ENCODE measurements around the gene SND1.

Gene SND1

GRCh38 chr7:127651556-127652332, at the start of gene SND1:
Gene SND1 (plus strand): TSS chr7:127652194. CDS start chr7:127652374, 180 bp downstream.
- DNase-seq, result peak; percentile 99

- no peak for DNase-seq
Observed at GRCh38 chr7:127608446-127608845, 43.5 kb upstream of the SND1 start.

- DNase-seq, result no peak
Observed at GRCh38 chr7:127609297-127609696, 42.7 kb upstream of the SND1 start.

- no peak for DNase-seq
Observed at GRCh38 chr7:127612263-127612662, 39.7 kb upstream of the SND1 start.

- no peak for DNase-seq
Observed at GRCh38 chr7:127616724-127617123, 35.3 kb upstream of the SND1 start.

- DNase-seq, result no peak
Observed at GRCh38 chr7:127618042-127618441, 34.0 kb upstream of the SND1 start, which contains the start of gene PAX4. Gene PAX4 (minus strand): TSS chr7:127618142. CDS start chr7:127615928, 2,214 bp downstream.

- DNase-seq, result no peak
Observed at GRCh38 chr7:127618775-127619174, 33.2 kb upstream of the SND1 start.

GRCh38 chr7:127619681-127620405, 32.2 kb upstream of the SND1 start:
- DNase-seq, result peak; percentile 35

- DNase-seq, result no peak
Observed at GRCh38 chr7:127620406-127621233, 31.4 kb upstream of the SND1 start.

- no peak for DNase-seq
Observed at GRCh38 chr7:127625331-127625730, 26.7 kb upstream of the SND1 start.

- no peak for DNase-seq
Observed at GRCh38 chr7:127628445-127628844, 23.5 kb upstream of the SND1 start.

GRCh38 chr7:127629268-127629854, 22.6 kb upstream of the SND1 start:
- peak; percentile 57 for DNase-seq

GRCh38 chr7:127632276-127632910, 19.6 kb upstream of the SND1 start:
- DNase-seq, result no peak

GRCh38 chr7:127635659-127636285, 16.2 kb upstream of the SND1 start:
- no peak for DNase-seq

GRCh38 chr7:127638197-127638596, 13.8 kb upstream of the SND1 start:
- no peak for DNase-seq

- DNase-seq, result no peak
Observed at GRCh38 chr7:127644484-127644883, 7.5 kb upstream of the SND1 start.

- no peak for DNase-seq
Observed at GRCh38 chr7:127647636-127648035, 4.4 kb upstream of the SND1 start.

GRCh38 chr7:127648986-127649385, 3.0 kb upstream of the SND1 start:
- no peak for DNase-seq

GRCh38 chr7:127650847-127651555, 993 bp upstream of the SND1 start:
- DNase-seq, result no peak

GRCh38 chr7:127652333-127653248, 597 bp downstream of the SND1 start:
- DNase-seq, result peak; percentile 56
